Sigmoid colon (tissue), 7 donors: Measurements from ENCODE around the gene PNPLA8. TPM values are rescaled to one million over a fixed set of nuclear protein-coding genes. Genes with fewer than 3 reads are reported as not detected.
"Not testable (repeated sequence)": the region's sequence is repeated elsewhere in the genome, so short reads cannot be mapped to it uniquely, and the experiment has no call there.

Experiments used
- DNase-seq: peaks from one replicate; pipeline ENCODE4 v3.0.0-alpha.2; 2019
- H3K27ac ChIP-seq, 4 donors: fragments of 200-600 bp; sonication (generic); one replicate each; pipeline ENCODE4 v1.5.1; 2016 to 2019; ENCODE audit warnings: mild to moderate bottlenecking in 1 of 4
- H3K27me3 ChIP-seq, 3 donors: fragments of 200-600 bp; sonication (generic); one replicate each; pipeline ENCODE4 v1.5.1; 2019; ENCODE audit warnings: mild to moderate bottlenecking in 1 of 3
- H3K36me3 ChIP-seq, 4 donors: fragments of 200-600 bp; sonication (generic); one replicate each; pipeline ENCODE4 v1.5.1; 2016 to 2019
- H3K4me1 ChIP-seq, 4 donors: fragments of 200-600 bp; sonication (generic); one replicate each; pipeline ENCODE4 v1.5.1; 2017 to 2019
- H3K4me3 ChIP-seq, 4 donors: fragments of 200-600 bp; sonication (generic); one replicate each; pipeline ENCODE4 v1.5.1; 2017 to 2019; ENCODE audit warnings: mild to moderate bottlenecking in 2 of 4, moderate library complexity in 1 of 4
- H3K9me3 ChIP-seq, 4 donors: fragments of 200-600 bp in 3 of 4; sonication (generic) in 3 of 4; one replicate each; pipeline versions ENCODE4 v1.5.1 to v1.6.1; 2013 to 2019
- CTCF ChIP-seq, 4 experiments: fragments of 450-650 bp in 3 of 4; fragments of 200-600 bp in 1 of 4; IDR thresholded peaks; one replicate each; pipeline ENCODE4 v1.5.1; 2016 to 2019; ENCODE audit warnings: antibody characterized with exemption in 4 of 4, mild to moderate bottlenecking in 3 of 4, moderate library complexity in 2 of 4
- EP300 ChIP-seq, 4 donors: sonication (generic); formaldehyde crosslinking; IDR thresholded peaks; one replicate each; pipeline ENCODE4 v1.6.1; 2017; ENCODE audit warnings: antibody characterized with exemption in 4 of 4
- POLR2A ChIP-seq, 2 donors: fragments of 450-650 bp; IDR thresholded peaks; one replicate each; pipeline ENCODE4 v1.6.1; 2016; ENCODE audit warnings: antibody characterized with exemption in 2 of 2, mild to moderate bottlenecking in 2 of 2, moderate library complexity in 2 of 2
- POLR2AphosphoS5 ChIP-seq, 4 donors: sonication (generic); formaldehyde crosslinking; IDR thresholded peaks; one replicate each; pipeline ENCODE4 v1.6.1; 2017; ENCODE audit warnings: antibody characterized with exemption in 4 of 4
- WGBS, 2 donors: extraction: QIAGEN DNeasy Blood & Tissue Kit; methylation state at CpG; one replicate each; pipeline ENCODE4 v1.1.7; 2013; 5-methylcytosine and 5-hydroxymethylcytosine counted together
- intact Hi-C: fragments of 100-400 bp; cut with DNase I; formaldehyde crosslinking; loops from one replicate; pipeline ENCODE4 v1.15.1; 2023
- polyA plus RNA-seq, 3 donors: library from polyadenylated mRNA; stranded (reverse); fragments of 200-250 nt; gene quantifications; one replicate each; pipeline ENCODE4 v1.2.3, GENCODE V29; 2013
- total RNA-seq, 4 donors: library from RNA; depleted of rRNA; stranded (reverse); fragments of >200 nt; gene quantifications; one replicate each; pipeline ENCODE4 v1.1.0, GENCODE V29; 2016
- donor health status: healthy with polysubstance abuse.
- donor health status: Bipolar disorder and iron deficiency.
- donor health status: healthy.

Gene PNPLA8
- total and polyA plus RNA-seq, 7 donors, result 12.0 to 42.9 (median 26.3) TPM

DNA sequence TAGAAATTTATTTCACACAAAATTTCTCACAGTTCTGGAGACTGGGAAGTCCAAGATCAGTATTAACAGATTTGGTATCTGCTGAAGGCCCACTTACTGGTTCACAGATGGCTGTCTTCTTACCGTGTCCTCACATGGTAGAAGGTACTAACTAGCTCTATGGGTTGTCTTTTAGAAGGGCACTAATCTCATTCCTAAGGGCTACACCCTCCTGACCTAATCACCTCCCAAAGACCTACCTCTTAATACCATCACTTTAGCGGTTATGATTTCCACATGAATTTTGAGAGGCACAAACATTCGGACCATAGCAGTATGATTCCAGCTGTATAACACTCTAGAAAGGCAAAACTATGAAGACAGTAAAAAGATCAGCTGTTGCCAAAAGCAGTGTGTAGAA lies 8.0 kb downstream of the PNPLA8 start:
- Histone ChIP-seq H3K27me3 (no peaks in the 10 kb centered on the region), H3K4me3 (no peak overlapping the region), H3K9me3 (no peaks in the 10 kb centered on the region), H3K4me1 (peaks cover 0 to 33% (median 3%) of the 10 kb centered on the region in 4 donors), H3K27ac (no peak overlapping the region), H3K36me3 (peaks cover 0 to 37% (median 5%) of the 10 kb centered on the region in 4 donors)
- DNase-seq, result no peak
- TF ChIP-seq POLR2AphosphoS5 (IDR thresholded peaks at IDR 0.05) (no peak), EP300 (IDR thresholded peaks at IDR 0.05) (no peak), CTCF (IDR thresholded peaks at IDR 0.05) (no peak), POLR2A (IDR thresholded peaks at IDR 0.05) (no peak)
- 96 to 99% methylated on average over 3 of the region's 3 CpGs for WGBS, 2 donors
- intact Hi-C loops, result no loop called here

DNA sequence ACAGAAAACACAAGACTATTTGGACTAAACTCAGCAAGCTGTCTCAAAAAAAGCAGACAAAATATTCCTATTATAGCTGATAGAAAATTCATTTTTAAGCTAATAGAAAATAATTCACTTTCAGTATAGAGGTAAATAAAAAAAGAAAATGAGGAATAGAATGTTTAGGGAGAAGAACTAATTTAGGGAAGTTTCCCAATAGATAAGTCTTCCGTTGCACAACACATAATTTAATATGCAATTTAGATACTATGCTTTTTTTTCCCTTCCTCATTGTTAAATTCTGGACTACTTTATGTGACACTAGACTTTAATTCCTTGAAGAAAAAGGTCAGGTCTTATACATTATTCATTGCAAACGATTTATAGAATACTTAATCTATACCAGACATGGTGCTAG lies 10.3 kb downstream of the PNPLA8 start:
- Histone ChIP-seq H3K27ac (no peak overlapping the region), H3K4me3 (no peak overlapping the region), H3K9me3 (no peaks in the 10 kb centered on the region), H3K4me1 (peaks cover 0 to 19% (median 2%) of the 10 kb centered on the region in 4 donors), H3K27me3 (no peaks in the 10 kb centered on the region), H3K36me3 (peaks cover 0 to 57% (median 8%) of the 10 kb centered on the region in 4 donors)
- WGBS, 2 donors, result 86 to 87% methylated on average over 2 of the region's 2 CpGs
- no peak for TF ChIP-seq CTCF (IDR thresholded peaks at IDR 0.05)
- TF ChIP-seq EP300 (IDR thresholded peaks at IDR 0.05), result no peak
- TF ChIP-seq POLR2A (IDR thresholded peaks at IDR 0.05), result no peak
- no peak for TF ChIP-seq POLR2AphosphoS5 (IDR thresholded peaks at IDR 0.05)
- no peak for DNase-seq
- intact Hi-C loops, result no loop called here

- Histone ChIP-seq H3K36me3 (peaks cover 0 to 57% (median 8%) of the 10 kb centered on the region in 4 donors), H3K27me3 (no peaks in the 10 kb centered on the region), H3K9me3 (no peaks in the 10 kb centered on the region), H3K27ac (no peak overlapping the region), H3K4me1 (peaks cover 0 to 19% (median 2%) of the 10 kb centered on the region in 4 donors), H3K4me3 (no peak overlapping the region)
- TF ChIP-seq POLR2A (IDR thresholded peaks at IDR 0.05) (no peak), POLR2AphosphoS5 (IDR thresholded peaks at IDR 0.05) (no peak), CTCF (IDR thresholded peaks at IDR 0.05) (no peak), EP300 (IDR thresholded peaks at IDR 0.05) (no peak)
- DNase-seq, result no peak
- WGBS, 2 donors, result 71 to 82% methylated on average over 3 of the region's 3 CpGs
- intact Hi-C loops, result no loop called here
These were observed 10.9 kb downstream of the PNPLA8 start for GRCh38 chr7:108515013-108515412.

- no peaks in the 10 kb centered on the region for H3K27me3 ChIP-seq
- WGBS, 2 donors, result 87 to 91% methylated on average over 4 of the region's 4 CpGs
- TF ChIP-seq EP300 (IDR thresholded peaks at IDR 0.05), result no peak
- TF ChIP-seq POLR2A (IDR thresholded peaks at IDR 0.05), result no peak
- no peak for TF ChIP-seq POLR2AphosphoS5 (IDR thresholded peaks at IDR 0.05)
- no peak for TF ChIP-seq CTCF (IDR thresholded peaks at IDR 0.05)
- no peaks in the 10 kb centered on the region for H3K9me3 ChIP-seq
- H3K4me1 ChIP-seq, result peaks cover 0 to 12% (median 2%) of the 10 kb centered on the region in 4 donors
- H3K4me3 ChIP-seq, result no peak overlapping the region
- peaks cover 0 to 43% (median 5%) of the 10 kb centered on the region in 4 donors for H3K36me3 ChIP-seq
- intact Hi-C loops, result no loop called here
- DNase-seq, result no peak
- H3K27ac ChIP-seq, result no peak overlapping the region
These were observed 14.0 kb downstream of the PNPLA8 start for GRCh38 chr7:108511939-108512338.

- H3K9me3 ChIP-seq, H3K27ac ChIP-seq, H3K27me3 ChIP-seq, H3K4me1 ChIP-seq, H3K4me3 ChIP-seq, intact Hi-C loops, DNase-seq: not testable (repeated sequence)
- H3K36me3 ChIP-seq, result peaks cover 5 to 42% (median 16%) of the 10 kb centered on the region in 4 donors
- WGBS, 2 donors, result 86 to 95% methylated on average over 3 of the region's 3 CpGs
These were observed 21.4 kb downstream of the PNPLA8 start for GRCh38 chr7:108504576-108504975.
